Measurements from ENCODE around the gene PIGT. TPM values are rescaled to one million over a fixed set of nuclear protein-coding genes. Genes with fewer than 3 reads are reported as not detected.

The PIGT gene
- polyA plus RNA-seq, 1 experiment, result 114 TPM

GRCh38 chr20:45444050-45444449 lies 28.1 kb downstream of the PIGT start:
- Histone ChIP-seq H3K9me3 (ENCODE audit: control insufficient read depth, insufficient read depth, low read length) (no peaks in the 10 kb centered on the region), H3K27ac (ENCODE audit: low read depth, low read length) (no peak overlapping the region), H3K4me3 (ENCODE audit: low read depth, low read length) (no peak overlapping the region), H3K27me3 (ENCODE audit: control insufficient read depth, insufficient read depth, low read length) (peaks cover 29% of the 10 kb centered on the region)
- TF ChIP-seq CTCF (IDR thresholded peaks at IDR 0.05; ENCODE audit: low read depth, low read length), result no peak
- ChIA-PET CTCF (interaction anchor here (2.1 kb wide), 1 partner anchor 327 kb away, joined by 8 read pairs; no protein-coding TSS in a partner anchor), POLR2A (no interaction called here)
- DNase-seq (ENCODE audit: low read depth, low spot score), result no peak

- ChIA-PET POLR2A (no interaction called here), CTCF (interaction anchor here (0.6 to 2.8 kb wide), 5 partner anchors 9 to 325 kb away, joined by 3 to 25 read pairs (median 3); no protein-coding TSS in a partner anchor)
- peaks cover 23% of the 10 kb centered on the region for H3K27me3 ChIP-seq (ENCODE audit: control insufficient read depth, insufficient read depth, low read length)
- no peak overlapping the region for H3K27ac ChIP-seq (ENCODE audit: low read depth, low read length)
- DNase-seq (ENCODE audit: low read depth, low spot score), result no peak
- peak; percentile 62 for TF ChIP-seq CTCF (IDR thresholded peaks at IDR 0.05; ENCODE audit: low read depth, low read length)
- no peaks in the 10 kb centered on the region for H3K9me3 ChIP-seq (ENCODE audit: control insufficient read depth, insufficient read depth, low read length)
- no peak overlapping the region for H3K4me3 ChIP-seq (ENCODE audit: low read depth, low read length)
Measured at GRCh38 chr20:45445805-45446562, 30.0 kb downstream of the PIGT start.

GRCh38 chr20:45448270-45448669 lies 32.3 kb downstream of the PIGT start:
- ChIA-PET POLR2A (no interaction called here), CTCF (interaction anchor here (0.7 to 3.5 kb wide), 4 partner anchors 56 to 130 kb away, joined by 3 to 37 read pairs (median 11); partner anchors contain the start of gene SYS1)
- TF ChIP-seq CTCF (IDR thresholded peaks at IDR 0.05; ENCODE audit: low read depth, low read length), result no peak
- peaks cover 21% of the 10 kb centered on the region for H3K27me3 ChIP-seq (ENCODE audit: control insufficient read depth, insufficient read depth, low read length)
- no peak overlapping the region for H3K27ac ChIP-seq (ENCODE audit: low read depth, low read length)
- H3K4me3 ChIP-seq (ENCODE audit: low read depth, low read length), result no peak overlapping the region
- H3K9me3 ChIP-seq (ENCODE audit: control insufficient read depth, insufficient read depth, low read length), result no peaks in the 10 kb centered on the region
- no peak for DNase-seq (ENCODE audit: low read depth, low spot score)

GRCh38 chr20:45449528-45449927 lies 33.6 kb downstream of the PIGT start:
- H3K27me3 ChIP-seq (ENCODE audit: control insufficient read depth, insufficient read depth, low read length), result peaks cover 18% of the 10 kb centered on the region
- H3K27ac ChIP-seq (ENCODE audit: low read depth, low read length), result no peak overlapping the region
- POLR2A ChIA-PET, result no interaction called here
- no peak for DNase-seq (ENCODE audit: low read depth, low spot score)
- TF ChIP-seq CTCF (IDR thresholded peaks at IDR 0.05; ENCODE audit: low read depth, low read length), result no peak
- H3K9me3 ChIP-seq (ENCODE audit: control insufficient read depth, insufficient read depth, low read length), result no peaks in the 10 kb centered on the region
- CTCF ChIA-PET, result interaction anchor here (0.9 to 3.5 kb wide), 17 partner anchors 8 to 321 kb away, joined by 3 to 37 read pairs (median 8); partner anchors contain the start of gene SYS1
- H3K4me3 ChIP-seq (ENCODE audit: low read depth, low read length), result no peak overlapping the region

- no peak for DNase-seq (ENCODE audit: low read depth, low spot score)
- ChIA-PET CTCF (interaction anchor here (0.6 to 3.5 kb wide), 20 partner anchors 8 to 321 kb away, joined by 3 to 37 read pairs (median 6); partner anchors contain the start of gene SYS1), POLR2A (no interaction called here)
- Histone ChIP-seq H3K4me3 (ENCODE audit: low read depth, low read length) (no peak overlapping the region), H3K27ac (ENCODE audit: low read depth, low read length) (no peak overlapping the region), H3K27me3 (ENCODE audit: control insufficient read depth, insufficient read depth, low read length) (peaks cover 18% of the 10 kb centered on the region), H3K9me3 (ENCODE audit: control insufficient read depth, insufficient read depth, low read length) (no peaks in the 10 kb centered on the region)
- TF ChIP-seq CTCF (IDR thresholded peaks at IDR 0.05; ENCODE audit: low read depth, low read length), result peak; percentile 62
Measured at GRCh38 chr20:45450097-45450818, 34.3 kb downstream of the PIGT start.

Measured in AG04450 (cell line).